ENCODE results near the gene ADA.

ADA gene

GRCh38 chr20:44587035-44587980, 64.2 kb downstream of the ADA start:
- Histone ChIP-seq H3K4me3 (ENCODE audit: low read depth, low read length) (no peak overlapping the region), H3K4me1 (ENCODE audit: control insufficient read depth, insufficient read depth, low read length) (peaks cover 16% of the 10 kb centered on the region), H3K27me3 (ENCODE audit: control insufficient read depth, insufficient read depth, low read length) (no peaks in the 10 kb centered on the region), H3K27ac (ENCODE audit: low read depth, low read length) (no peak overlapping the region), H3K9me3 (ENCODE audit: control insufficient read depth, insufficient read depth, low read length) (no peaks in the 10 kb centered on the region), H3K36me3 (ENCODE audit: control insufficient read depth, insufficient read depth, low read length) (no peaks in the 10 kb centered on the region), H3K9ac (ENCODE audit: low read depth, low read length) (no peak overlapping the region)

GRCh38 chr20:44586289-44586911, 65.1 kb downstream of the ADA start:
- no peak overlapping the region for H3K4me3 ChIP-seq (ENCODE audit: low read depth, low read length)
- no peaks in the 10 kb centered on the region for H3K9me3 ChIP-seq (ENCODE audit: control insufficient read depth, insufficient read depth, low read length)
- H3K27ac ChIP-seq (ENCODE audit: low read depth, low read length), result no peak overlapping the region
- H3K27me3 ChIP-seq (ENCODE audit: control insufficient read depth, insufficient read depth, low read length), result no peaks in the 10 kb centered on the region
- H3K4me1 ChIP-seq (ENCODE audit: control insufficient read depth, insufficient read depth, low read length), result peaks cover 16% of the 10 kb centered on the region
- H3K9ac ChIP-seq (ENCODE audit: low read depth, low read length), result no peak overlapping the region
- H3K36me3 ChIP-seq (ENCODE audit: control insufficient read depth, insufficient read depth, low read length), result no peaks in the 10 kb centered on the region

GRCh38 chr20:44585057-44585963, 66.2 kb downstream of the ADA start:
- H3K9ac ChIP-seq (ENCODE audit: low read depth, low read length), result no peak overlapping the region
- H3K9me3 ChIP-seq (ENCODE audit: control insufficient read depth, insufficient read depth, low read length), result no peaks in the 10 kb centered on the region
- H3K27ac ChIP-seq (ENCODE audit: low read depth, low read length), result no peak overlapping the region
- peaks cover 16% of the 10 kb centered on the region for H3K4me1 ChIP-seq (ENCODE audit: control insufficient read depth, insufficient read depth, low read length)
- no peaks in the 10 kb centered on the region for H3K27me3 ChIP-seq (ENCODE audit: control insufficient read depth, insufficient read depth, low read length)
- H3K36me3 ChIP-seq (ENCODE audit: control insufficient read depth, insufficient read depth, low read length), result no peaks in the 10 kb centered on the region
- no peak overlapping the region for H3K4me3 ChIP-seq (ENCODE audit: low read depth, low read length)

GRCh38 chr20:44584162-44584561, 67.3 kb downstream of the ADA start:
- Histone ChIP-seq H3K36me3 (ENCODE audit: control insufficient read depth, insufficient read depth, low read length) (no peaks in the 10 kb centered on the region), H3K27ac (ENCODE audit: low read depth, low read length) (no peak overlapping the region), H3K9me3 (ENCODE audit: control insufficient read depth, insufficient read depth, low read length) (no peaks in the 10 kb centered on the region), H3K4me1 (ENCODE audit: control insufficient read depth, insufficient read depth, low read length) (peaks cover 16% of the 10 kb centered on the region), H3K9ac (ENCODE audit: low read depth, low read length) (no peak overlapping the region), H3K27me3 (ENCODE audit: control insufficient read depth, insufficient read depth, low read length) (no peaks in the 10 kb centered on the region), H3K4me3 (ENCODE audit: low read depth, low read length) (no peak overlapping the region)

GRCh38 chr20:44583157-44583556, 68.3 kb downstream of the ADA start:
- Histone ChIP-seq H3K4me3 (ENCODE audit: low read depth, low read length) (no peak overlapping the region), H3K27me3 (ENCODE audit: control insufficient read depth, insufficient read depth, low read length) (no peaks in the 10 kb centered on the region), H3K9ac (ENCODE audit: low read depth, low read length) (no peak overlapping the region), H3K27ac (ENCODE audit: low read depth, low read length) (no peak overlapping the region), H3K36me3 (ENCODE audit: control insufficient read depth, insufficient read depth, low read length) (no peaks in the 10 kb centered on the region), H3K4me1 (ENCODE audit: control insufficient read depth, insufficient read depth, low read length) (peaks cover 16% of the 10 kb centered on the region), H3K9me3 (ENCODE audit: control insufficient read depth, insufficient read depth, low read length) (no peaks in the 10 kb centered on the region)

- Histone ChIP-seq H3K9ac (ENCODE audit: low read depth, low read length) (no peak within 1 kb of the TSS), H3K27me3 (ENCODE audit: control insufficient read depth, insufficient read depth, low read length) (no peaks in the 10 kb centered on the region), H3K36me3 (ENCODE audit: control insufficient read depth, insufficient read depth, low read length) (no peaks in the 10 kb centered on the region), H3K27ac (ENCODE audit: low read depth, low read length) (no peak within 1 kb of the TSS), H3K4me1 (ENCODE audit: control insufficient read depth, insufficient read depth, low read length) (peaks cover 16% of the 10 kb centered on the region), H3K4me3 (ENCODE audit: low read depth, low read length) (no peak within 1 kb of the TSS), H3K9me3 (ENCODE audit: control insufficient read depth, insufficient read depth, low read length) (no peaks in the 10 kb centered on the region)
These were observed 69.0 kb downstream of the ADA start, which contains the start of gene PKIG for GRCh38 chr20:44582311-44583025. Gene PKIG, plus strand, starts transcription at chr20:44582579. Its CDS starts 31,978 bp downstream, at chr20:44614557.

GRCh38 chr20:44581515-44581914, 70.0 kb downstream of the ADA start:
- no peak overlapping the region for H3K4me3 ChIP-seq (ENCODE audit: low read depth, low read length)
- H3K27me3 ChIP-seq (ENCODE audit: control insufficient read depth, insufficient read depth, low read length), result no peaks in the 10 kb centered on the region
- H3K27ac ChIP-seq (ENCODE audit: low read depth, low read length), result no peak overlapping the region
- no peaks in the 10 kb centered on the region for H3K36me3 ChIP-seq (ENCODE audit: control insufficient read depth, insufficient read depth, low read length)
- H3K9ac ChIP-seq (ENCODE audit: low read depth, low read length), result no peak overlapping the region
- H3K9me3 ChIP-seq (ENCODE audit: control insufficient read depth, insufficient read depth, low read length), result no peaks in the 10 kb centered on the region
- H3K4me1 ChIP-seq (ENCODE audit: control insufficient read depth, insufficient read depth, low read length), result peaks cover 17% of the 10 kb centered on the region

- H3K36me3 ChIP-seq (ENCODE audit: control insufficient read depth, insufficient read depth, low read length), result no peaks in the 10 kb centered on the region
- no peak overlapping the region for H3K27ac ChIP-seq (ENCODE audit: low read depth, low read length)
- H3K4me1 ChIP-seq (ENCODE audit: control insufficient read depth, insufficient read depth, low read length), result peaks cover 14% of the 10 kb centered on the region
- no peaks in the 10 kb centered on the region for H3K27me3 ChIP-seq (ENCODE audit: control insufficient read depth, insufficient read depth, low read length)
- H3K9me3 ChIP-seq (ENCODE audit: control insufficient read depth, insufficient read depth, low read length), result no peaks in the 10 kb centered on the region
- H3K9ac ChIP-seq (ENCODE audit: low read depth, low read length), result no peak overlapping the region
- no peak overlapping the region for H3K4me3 ChIP-seq (ENCODE audit: low read depth, low read length)
These were observed 70.8 kb downstream of the ADA start for GRCh38 chr20:44580581-44581268.

GRCh38 chr20:44579313-44580081, 72.0 kb downstream of the ADA start:
- Histone ChIP-seq H3K36me3 (ENCODE audit: control insufficient read depth, insufficient read depth, low read length) (no peaks in the 10 kb centered on the region), H3K9ac (ENCODE audit: low read depth, low read length) (no peak overlapping the region), H3K4me3 (ENCODE audit: low read depth, low read length) (no peak overlapping the region), H3K27me3 (ENCODE audit: control insufficient read depth, insufficient read depth, low read length) (no peaks in the 10 kb centered on the region), H3K4me1 (ENCODE audit: control insufficient read depth, insufficient read depth, low read length) (peaks cover 4% of the 10 kb centered on the region; the same call in 1 of the 2 replicates), H3K27ac (ENCODE audit: low read depth, low read length) (no peak overlapping the region), H3K9me3 (ENCODE audit: control insufficient read depth, insufficient read depth, low read length) (no peaks in the 10 kb centered on the region)

Measured in HUES48 (cell line).